HG02852 (cell line): ENCODE results near the gene MRPL41.
"Not testable (repeated sequence)": the region's sequence is repeated elsewhere in the genome, so short reads cannot be mapped to it uniquely, and the experiment has no call there.

Source experiments
- ATAC-seq: cut with Tn5 transposase; IDR thresholded peaks from one replicate; pipeline ENCODE4 v1.9.1; 2021; ENCODE audit warnings: mild to moderate bottlenecking, moderate library complexity; ENCODE audit not compliant: unreplicated experiment

The MRPL41 gene

GRCh38 chr9:137550958-137551263 is 768 bp upstream of the MRPL41 start:
- ATAC-seq = not testable (repeated sequence)

GRCh38 chr9:137552022-137552768 is 516 bp downstream of the MRPL41 start:
- ATAC-seq = no peak

- not testable (repeated sequence) for ATAC-seq
These were observed 2.0 kb downstream of the MRPL41 start for GRCh38 chr9:137553654-137554053.

- ATAC-seq = no peak
These were observed 2.7 kb downstream of the MRPL41 start for GRCh38 chr9:137554349-137554748.

GRCh38 chr9:137555179-137555578 is 3.5 kb downstream of the MRPL41 start:
- ATAC-seq = no peak

- ATAC-seq = no peak
These were observed 4.6 kb downstream of the MRPL41 start for GRCh38 chr9:137556069-137556838.

- no peak for ATAC-seq
These were observed 6.4 kb downstream of the MRPL41 start for GRCh38 chr9:137558127-137558526.

GRCh38 chr9:137564134-137564533 is 12.5 kb downstream of the MRPL41 start:
- no peak for ATAC-seq

- no peak for ATAC-seq
These were observed 13.2 kb downstream of the MRPL41 start for GRCh38 chr9:137564817-137565411.

GRCh38 chr9:137568445-137568844 is 16.8 kb downstream of the MRPL41 start:
- ATAC-seq = not testable (repeated sequence)

- no peak for ATAC-seq
These were observed 18.0 kb downstream of the MRPL41 start for GRCh38 chr9:137569609-137570203.

GRCh38 chr9:137570566-137570965 is 18.9 kb downstream of the MRPL41 start:
- no peak for ATAC-seq

- no peak for ATAC-seq
These were observed 22.5 kb downstream of the MRPL41 start for GRCh38 chr9:137574192-137574591.

- ATAC-seq = no peak
These were observed 23.7 kb downstream of the MRPL41 start for GRCh38 chr9:137575364-137575715.

GRCh38 chr9:137575716-137576411 is 24.2 kb downstream of the MRPL41 start:
- ATAC-seq = no peak

- peak; percentile 93 for ATAC-seq
These were observed 27.0 kb downstream of the MRPL41 start, which contains the start of gene DPH7 for GRCh38 chr9:137578518-137579258. Gene DPH7 (minus strand): TSS chr9:137578925. CDS start chr9:137578777, 148 bp downstream.

- no peak for ATAC-seq
These were observed 27.6 kb downstream of the MRPL41 start for GRCh38 chr9:137579259-137579604.

- ATAC-seq = no peak
These were observed 28.7 kb downstream of the MRPL41 start for GRCh38 chr9:137580209-137580953.

- ATAC-seq = no peak
These were observed 29.3 kb downstream of the MRPL41 start for GRCh38 chr9:137580954-137581322.
